Astrocyte (in vitro differentiated cells and primary cell): ENCODE measurements around the gene SDSL. TPM values are rescaled to one million over a fixed set of nuclear protein-coding genes. Genes with fewer than 3 reads are reported as not detected.

Source experiments
- DNase-seq: peaks from one replicate; pipeline ENCODE4 v3.0.0-alpha.2; 2010; ENCODE audit warnings: low read depth
- FAIRE-seq: peaks from 2 replicates; lab custom pipeline; 2011; peaks lifted over from hg19 to GRCh38; lab: Jason Lieb, UNC
- H2AFZ ChIP-seq: 2 replicates; pipeline ENCODE4 v1.6.0; 2012; ENCODE audit warnings: low read depth, low read length, inconsistent platforms
- H3K27ac ChIP-seq: 2 replicates; pipeline ENCODE4 v1.5.1; 2011; ENCODE audit warnings: low read depth, low read length, inconsistent platforms
- H3K27me3 ChIP-seq: 2 replicates; pipeline ENCODE4 v1.6.0; 2011; ENCODE audit warnings: low read length, inconsistent platforms; ENCODE audit not compliant: insufficient read depth
- H3K36me3 ChIP-seq: 2 replicates; pipeline ENCODE4 v1.5.1; 2011; ENCODE audit warnings: low read length, inconsistent platforms; ENCODE audit not compliant: insufficient read depth
- H3K4me1 ChIP-seq: 2 replicates; pipeline ENCODE4 v1.5.1; 2011; ENCODE audit warnings: low read length, inconsistent platforms; ENCODE audit not compliant: insufficient read depth
- H3K4me2 ChIP-seq: 2 replicates; pipeline ENCODE4 v1.6.0; 2012; ENCODE audit warnings: low read length, inconsistent platforms
- H3K4me3 ChIP-seq: 2 replicates; pipeline ENCODE4 v1.5.1; 2011; ENCODE audit warnings: low read depth, mild to moderate bottlenecking, low read length, inconsistent platforms; ENCODE audit not compliant: insufficient read depth
- H3K79me2 ChIP-seq: 2 replicates; pipeline ENCODE4 v1.6.0; 2012; ENCODE audit warnings: mild to moderate bottlenecking, low read length, inconsistent platforms; ENCODE audit not compliant: insufficient read depth
- H3K9ac ChIP-seq: 2 replicates; pipeline ENCODE4 v1.6.0; 2012; ENCODE audit warnings: mild to moderate bottlenecking, low read length, inconsistent platforms
- H3K9me3 ChIP-seq: 2 replicates; pipeline ENCODE4 v1.5.1; 2012; ENCODE audit warnings: low read depth, mild to moderate bottlenecking, low read length, inconsistent platforms; ENCODE audit not compliant: insufficient read depth
- H4K20me1 ChIP-seq: 2 replicates; pipeline ENCODE4 v1.6.0; 2012; ENCODE audit warnings: low read length, inconsistent platforms; ENCODE audit not compliant: insufficient read depth
- H3K27ac Mint-ChIP-seq: one replicate; pipeline ENCODE4 v1.8.0; 2021; ENCODE audit warnings: mild to moderate bottlenecking, mixed read lengths; ENCODE audit not compliant: unreplicated experiment
- H3K27me3 Mint-ChIP-seq: one replicate; pipeline ENCODE4 v1.8.0; 2021; ENCODE audit warnings: low read depth, mixed read lengths; ENCODE audit not compliant: unreplicated experiment
- H3K36me3 Mint-ChIP-seq: one replicate; pipeline ENCODE4 v1.8.0; 2021; ENCODE audit warnings: low read depth, mixed read lengths; ENCODE audit not compliant: unreplicated experiment
- H3K4me1 Mint-ChIP-seq: one replicate; pipeline ENCODE4 v1.8.0; 2021; ENCODE audit warnings: low read depth, mixed read lengths; ENCODE audit not compliant: unreplicated experiment
- H3K4me3 Mint-ChIP-seq: one replicate; pipeline ENCODE4 v1.8.0; 2021; ENCODE audit warnings: mild to moderate bottlenecking, moderate library complexity, mixed read lengths; ENCODE audit not compliant: unreplicated experiment
- H3K9me3 Mint-ChIP-seq: one replicate; pipeline ENCODE4 v1.8.0; 2021; ENCODE audit warnings: mild to moderate bottlenecking, mixed read lengths; ENCODE audit not compliant: unreplicated experiment
- EZH2 ChIP-seq: IDR thresholded peaks from 2 replicates; pipeline ENCODE4 v1.6.1; 2012; ENCODE audit warnings: mild to moderate bottlenecking, low read length, inconsistent platforms; ENCODE audit not compliant: insufficient read depth
- total RNA-seq: library from RNA; stranded (reverse); gene quantifications from 2 replicates; pipeline ENCODE4 v1.2.1, GENCODE V29; 2021
- TF ChIP-seq, protein P1 (sequence below): IDR thresholded peaks from 2 replicates; pipeline ENCODE4 v1.5.1; 2011; ENCODE audit warnings: low read depth, mild to moderate bottlenecking, inconsistent platforms, low read length, moderate library complexity; ENCODE audit not compliant: insufficient read depth

The SDSL gene
- total RNA-seq, 1 donor from 2014 or later, result 9.5 TPM

DNA sequence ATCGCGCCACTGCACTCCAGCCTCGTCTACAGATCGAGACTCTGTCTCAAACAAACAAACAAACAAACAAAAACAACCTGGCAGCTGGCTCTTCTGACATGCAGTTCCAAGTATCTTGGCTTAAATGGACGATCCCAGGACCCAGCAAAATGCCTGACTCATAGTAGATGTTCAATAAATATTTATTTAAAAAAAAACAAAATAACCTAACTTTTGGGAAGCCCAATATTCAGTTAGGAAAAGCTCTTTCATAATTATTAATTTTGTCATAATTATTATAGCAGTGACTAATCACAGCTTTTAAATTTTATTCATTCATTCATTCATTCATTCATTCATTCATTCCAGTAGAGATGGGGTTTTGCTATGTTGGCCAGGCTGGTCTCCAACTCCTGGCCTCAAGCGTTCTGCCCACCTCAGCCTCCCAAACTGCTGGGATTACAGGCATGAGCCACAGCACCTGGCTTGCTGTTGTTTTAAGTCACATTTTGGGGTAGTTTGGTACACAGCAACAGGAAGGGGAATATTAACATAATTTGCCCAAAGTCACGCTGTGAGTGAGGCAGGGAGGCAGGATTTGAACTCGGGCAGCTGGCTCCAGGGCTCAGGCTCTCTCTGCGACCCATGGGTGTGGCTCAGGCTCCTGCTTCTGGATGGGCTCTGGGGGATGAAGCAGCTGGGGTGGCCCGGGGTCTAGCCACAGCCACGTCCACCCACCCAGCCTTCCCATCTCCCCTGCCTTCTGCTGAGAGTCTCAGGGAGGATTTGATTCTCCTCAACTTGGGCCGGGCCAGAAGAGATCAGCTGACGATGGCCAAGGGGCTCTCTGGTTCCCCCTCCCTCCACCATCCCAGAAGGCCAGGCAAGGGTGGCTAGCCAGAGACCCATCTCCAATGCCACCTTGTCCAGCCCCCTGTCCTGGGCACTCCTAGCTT lies 20.8 kb upstream of the SDSL start:
- H3K4me2 ChIP-seq, result no peak overlapping the region
- no peaks in the 10 kb centered on the region for H3K36me3 ChIP-seq
- Mint-ChIP-seq H3K9me3 (no peaks in the 10 kb centered on the region), H3K4me1 (no peaks in the 10 kb centered on the region), H3K36me3 (no peaks in the 10 kb centered on the region), H3K27ac (no peak overlapping the region), H3K4me3 (no peak overlapping the region), H3K27me3 (peaks cover 18% of the 10 kb centered on the region)
- TF ChIP-seq, protein P1, sequence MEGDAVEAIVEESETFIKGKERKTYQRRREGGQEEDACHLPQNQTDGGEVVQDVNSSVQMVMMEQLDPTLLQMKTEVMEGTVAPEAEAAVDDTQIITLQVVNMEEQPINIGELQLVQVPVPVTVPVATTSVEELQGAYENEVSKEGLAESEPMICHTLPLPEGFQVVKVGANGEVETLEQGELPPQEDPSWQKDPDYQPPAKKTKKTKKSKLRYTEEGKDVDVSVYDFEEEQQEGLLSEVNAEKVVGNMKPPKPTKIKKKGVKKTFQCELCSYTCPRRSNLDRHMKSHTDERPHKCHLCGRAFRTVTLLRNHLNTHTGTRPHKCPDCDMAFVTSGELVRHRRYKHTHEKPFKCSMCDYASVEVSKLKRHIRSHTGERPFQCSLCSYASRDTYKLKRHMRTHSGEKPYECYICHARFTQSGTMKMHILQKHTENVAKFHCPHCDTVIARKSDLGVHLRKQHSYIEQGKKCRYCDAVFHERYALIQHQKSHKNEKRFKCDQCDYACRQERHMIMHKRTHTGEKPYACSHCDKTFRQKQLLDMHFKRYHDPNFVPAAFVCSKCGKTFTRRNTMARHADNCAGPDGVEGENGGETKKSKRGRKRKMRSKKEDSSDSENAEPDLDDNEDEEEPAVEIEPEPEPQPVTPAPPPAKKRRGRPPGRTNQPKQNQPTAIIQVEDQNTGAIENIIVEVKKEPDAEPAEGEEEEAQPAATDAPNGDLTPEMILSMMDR, result no peak
- TF ChIP-seq EZH2, result no peak
- H3K79me2 ChIP-seq, result no peaks in the 10 kb centered on the region
- H4K20me1 ChIP-seq, result no peaks in the 10 kb centered on the region
- no peak overlapping the region for H3K27ac ChIP-seq
- FAIRE-seq (no peak), DNase-seq (no peak)
- no peak overlapping the region for H2AFZ ChIP-seq
- no peak overlapping the region for H3K4me3 ChIP-seq
- H3K9me3 ChIP-seq, result no peaks in the 10 kb centered on the region
- H3K9ac ChIP-seq, result no peak overlapping the region
- no peaks in the 10 kb centered on the region for H3K4me1 ChIP-seq
- peaks cover 4% of the 10 kb centered on the region for H3K27me3 ChIP-seq

DNA sequence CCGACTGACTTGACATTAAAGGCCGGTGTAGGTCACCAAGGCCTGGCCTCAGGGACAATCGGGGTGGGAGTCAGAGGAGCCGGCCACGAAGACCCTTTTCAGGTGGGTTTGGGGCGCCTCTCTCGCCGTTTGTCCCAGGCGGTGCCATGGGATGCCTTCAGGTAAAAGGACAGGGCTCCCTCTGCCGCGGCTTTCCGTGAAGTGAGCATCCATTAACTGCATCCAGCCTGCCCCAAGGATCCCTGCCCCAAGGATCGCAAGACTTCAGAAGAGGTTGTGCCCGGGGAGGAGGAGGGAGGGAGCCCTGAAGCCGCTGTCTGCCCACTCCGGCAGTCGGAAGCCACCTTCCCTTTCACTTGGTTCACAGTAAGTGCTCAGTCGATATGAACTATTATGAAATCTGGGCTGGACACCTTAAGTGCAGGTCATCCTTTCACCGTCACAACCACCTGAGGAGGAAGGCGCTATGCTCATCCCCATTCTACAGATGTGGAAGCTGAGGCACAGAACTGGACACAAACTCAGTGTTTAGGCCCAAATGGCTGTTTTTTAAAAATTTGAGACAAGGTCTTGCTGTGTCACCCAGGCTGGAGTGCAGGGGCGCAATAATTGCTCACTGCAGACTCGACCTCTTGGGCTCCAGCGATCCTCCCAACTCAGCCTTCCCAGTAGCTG lies 19.5 kb upstream of the SDSL start:
- Mint-ChIP-seq H3K4me3 (no peak overlapping the region), H3K27me3 (peaks cover 15% of the 10 kb centered on the region), H3K36me3 (no peaks in the 10 kb centered on the region), H3K9me3 (no peaks in the 10 kb centered on the region), H3K4me1 (no peaks in the 10 kb centered on the region), H3K27ac (no peak overlapping the region)
- FAIRE-seq (no peak), DNase-seq (no peak)
- Histone ChIP-seq H3K9ac (no peak overlapping the region), H3K4me2 (no peak overlapping the region), H3K27me3 (no peaks in the 10 kb centered on the region), H3K4me1 (no peaks in the 10 kb centered on the region), H2AFZ (no peak overlapping the region), H4K20me1 (no peaks in the 10 kb centered on the region), H3K9me3 (no peaks in the 10 kb centered on the region), H3K4me3 (no peak overlapping the region), H3K27ac (no peak overlapping the region), H3K36me3 (no peaks in the 10 kb centered on the region), H3K79me2 (no peaks in the 10 kb centered on the region)
- TF ChIP-seq, protein P1, result no peak
